GM12878 (cell line): Measurements from ENCODE around the gene MCM9. TPM values are rescaled to one million over a fixed set of nuclear protein-coding genes. Genes with fewer than 3 reads are reported as not detected.
A peak's percentile ranks its signal among the peaks of the same experiment; 100 is the strongest.

Experiments used
- ATAC-seq: fragments of 200-7000 bp; cut with Tn5 transposase; 3 replicates; pipeline ENCODE4 v1.9.1; 2020; ENCODE audit warnings: mild to moderate bottlenecking, moderate library complexity
- BruUV-seq: library from RNA; stranded (reverse); fragments of 400-500 nt; replicated peaks from 2 replicates; lab custom pipeline; 2021; lab: Mats Ljungman, UMichigan
- CTCF ChIA-PET: fragments of 300-600 bp; sonication (Branson Sonifier 250); formaldehyde crosslinking; extraction: SDS; loops from one replicate; lab custom pipeline; 2021; ENCODE audit warnings: inconsistent platforms; lab: Yijun Ruan, JAX
- POLR2A ChIA-PET: fragments of 350-600 bp; formaldehyde crosslinking; extraction: SDS; loops from one replicate; lab custom pipeline; 2021; ENCODE audit warnings: inconsistent platforms; lab: Charles Lee
- RAD21 ChIA-PET: fragments of 300-600 bp; sonication (Branson Sonifier 250); formaldehyde crosslinking; loops from one replicate; lab custom pipeline; 2023; ENCODE audit warnings: antibody characterized with exemption; ENCODE audit not compliant: unreplicated experiment; lab: Charles Lee
- SMC1A ChIA-PET: fragments of 300-600 bp; sonication (Branson Sonifier 250); formaldehyde crosslinking; loops from one replicate; lab custom pipeline; 2023; ENCODE audit not compliant: unreplicated experiment, uncharacterized antibody; lab: Charles Lee
- DNase-seq: peaks from one replicate; pipeline ENCODE4 v3.0.0-alpha.2; 2011; ENCODE audit warnings: low read depth, low spot score
- FAIRE-seq: peaks from 3 replicates; lab custom pipeline; 2011; peaks lifted over from hg19 to GRCh38; lab: Jason Lieb, UNC
- H2AFZ ChIP-seq: 2 replicates; pipeline ENCODE4 v1.6.0; 2011; ENCODE audit warnings: low read depth, low read length, control low read depth; ENCODE audit not compliant: control insufficient read depth
- H3K27ac ChIP-seq: 2 replicates; pipeline ENCODE4 v1.5.1; 2011; ENCODE audit warnings: control low read depth; ENCODE audit not compliant: control insufficient read depth, insufficient read depth
- H3K27me3 ChIP-seq, 2 experiments: replicated peaks in 1 of 2; 2 replicates each; pipeline versions ENCODE4 v1.6.0 to v1.6.1; 2011; ENCODE audit warnings: low read length in 1 of 2; ENCODE audit not compliant: control insufficient read depth in 2 of 2, insufficient read depth in 2 of 2
- H3K36me3 ChIP-seq, 2 experiments: 2 replicates each; pipeline ENCODE4 v1.5.1; 2011; ENCODE audit warnings: low read length in 1 of 2; ENCODE audit not compliant: control insufficient read depth in 2 of 2, insufficient read depth in 2 of 2
- H3K4me1 ChIP-seq: 2 replicates; pipeline ENCODE4 v1.6.1; 2011; ENCODE audit warnings: mild to moderate bottlenecking, low read length, moderate library complexity, mixed read lengths; ENCODE audit not compliant: control insufficient read depth, insufficient read depth
- H3K4me2 ChIP-seq: 2 replicates; pipeline ENCODE4 v1.6.0; 2011; ENCODE audit warnings: control low read depth; ENCODE audit not compliant: control insufficient read depth, insufficient read depth
- H3K4me3 ChIP-seq: fragments of 200-600 bp; sonication (generic); 2 replicates; pipeline ENCODE4 v1.5.1; 2016
- H3K79me2 ChIP-seq: 2 replicates; pipeline ENCODE4 v1.6.0; 2011; ENCODE audit warnings: low read length; ENCODE audit not compliant: control insufficient read depth, insufficient read depth
- H3K9ac ChIP-seq: 2 replicates; pipeline ENCODE4 v1.8.0; 2011; ENCODE audit warnings: low read length, control low read depth, mixed read lengths; ENCODE audit not compliant: control insufficient read depth, insufficient read depth
- H3K9me3 ChIP-seq: replicated peaks from 3 replicates; pipeline ENCODE4 v1.5.1; 2011; ENCODE audit warnings: mild to moderate bottlenecking, low read length; ENCODE audit not compliant: control insufficient read depth, insufficient read depth
- H4K20me1 ChIP-seq: 2 replicates; pipeline ENCODE4 v1.6.0; 2011; ENCODE audit not compliant: control insufficient read depth, insufficient read depth
- ATF7 ChIP-seq: fragments of 450-650 bp; IDR thresholded peaks from 2 replicates; pipeline ENCODE4 v1.6.1; 2016; ENCODE audit warnings: low read depth, mild to moderate bottlenecking
- E2F4 ChIP-seq: IDR thresholded peaks from 2 replicates; pipeline ENCODE4 v1.6.1; 2012; ENCODE audit warnings: low read depth, low read length, improper control_type of control experiment
- HDGF ChIP-seq: fragments of 450-650 bp; IDR thresholded peaks from 2 replicates; pipeline ENCODE4 v1.6.1; 2016; ENCODE audit warnings: antibody characterized with exemption
- IRF5 ChIP-seq: fragments of 450-650 bp; IDR thresholded peaks from 2 replicates; pipeline ENCODE4 v1.6.1; 2017; ENCODE audit warnings: borderline replicate concordance
- SP1 ChIP-seq: IDR thresholded peaks from one replicate; pipeline ENCODE4 v1.6.1; 2011; ENCODE audit warnings: low read depth, low read length
- WGBS: methylation state at CpG from one replicate; pipeline ENCODE4 v1.1.6; 2016; ENCODE audit warnings: low lambda C conversion rate; ENCODE audit not compliant: insufficient replicate concordance, insufficient coverage; ENCODE audit errors: missing lambda C conversion rate; 5-methylcytosine and 5-hydroxymethylcytosine counted together
- in situ Hi-C: fragments of 300-500 bp; cut with MboI; formaldehyde crosslinking; loops from 9 replicates; pipeline ENCODE4 v1.14.3; 2018; ENCODE audit warnings: mixed read lengths
- intact Hi-C: fragments of 100-400 bp; cut with micrococcal nuclease; formaldehyde crosslinking; loops from one replicate; pipeline ENCODE4 v1.14.2; 2022; ENCODE audit not compliant: unreplicated experiment
- polyA plus RNA-seq, 11 experiments: library from polyadenylated mRNA; depleted of rRNA in 4 of 11; unstranded in 6 of 11; stranded (reverse) in 5 of 11; fragments of >200 nt; fragmentation: Nextera tagmentation in 4 of 11; fragmentation: Illumina TruSeq in 1 of 11; extraction: Ambion mirVana in 4 of 11; extraction: Trizol in 1 of 11; gene quantifications; 1 replicate in 1 of 11; 2 replicates in 10 of 11; pipeline versions ENCODE4 v1.2.1 to v1.2.3, GENCODE V29; 2011 to 2016; ENCODE audit warnings: inconsistent platforms in 2 of 11, missing spikeins in 2 of 11, low read depth in 1 of 11
- total RNA-seq, 4 experiments: library from RNA; depleted of rRNA in 3 of 4; stranded (reverse); fragments of >200 nt in 3 of 4; fragmentation: Illumina TruSeq in 1 of 4; extraction: Trizol in 1 of 4; gene quantifications; 2 replicates each; pipeline versions ENCODE4 v1.2.1 to v1.2.3, GENCODE V29; 2013 to 2021

MCM9 gene
- total and polyA plus RNA-seq, 10 of the 15 experiments (the other 5 are each of a cell fraction or from before 2014, with no cell fraction given), result 3.4 to 18.5 (median 9.7) TPM

- TF ChIP-seq E2F4 (no peak), HDGF (no peak), SP1 (no peak)
Measured at GRCh38 chr6:118968416-118968815, 33.5 kb upstream of the MCM9 start (continued).

- Histone ChIP-seq H3K9me3 (no peaks in the 10 kb centered on the region), H3K4me3 (no peak overlapping the region), H3K36me3 (no peaks in the 10 kb centered on the region), H3K9ac (no peak overlapping the region), H3K4me2 (no peak overlapping the region), H3K4me1 (no peaks in the 10 kb centered on the region), H3K27me3 (no peaks in the 10 kb centered on the region), H2AFZ (no peak overlapping the region), H3K79me2 (no peaks in the 10 kb centered on the region), H3K27ac (no peak overlapping the region), H4K20me1 (no peaks in the 10 kb centered on the region)
- POLR2A ChIA-PET, result no interaction called here
- ATAC-seq, result no peak
- SMC1A ChIA-PET, result no interaction called here
- in situ Hi-C loops, result loop anchor here (25.0 kb wide), 1 partner anchor 145 kb away; no protein-coding TSS in a partner anchor
- BruUV-seq, result no TSS peak
- 39% methylated on average over 2 of the region's 2 CpGs for WGBS
- peak; percentile 41 for FAIRE-seq
- intact Hi-C loops, result no loop called here
- DNase-seq, result no peak
- CTCF ChIA-PET, result interaction anchor here (1.1 to 2.6 kb wide), 2 partner anchors 9 to 143 kb away, joined by 3 to 15 read pairs; no protein-coding TSS in a partner anchor
- TF ChIP-seq ATF7, result peak; percentile 69
- no peak for TF ChIP-seq IRF5
- RAD21 ChIA-PET, result interaction anchor here (0.5 kb wide), 1 partner anchor 165 kb away, joined by 3 read pairs; no protein-coding TSS in a partner anchor
Measured at GRCh38 chr6:118967239-118967638, 32.3 kb upstream of the MCM9 start.
